HUES48 (cell line): ENCODE data around the gene MXD4.

ENCODE experiments used
- H3K27ac ChIP-seq: one replicate; pipeline ENCODE4 v1.7.0; 2013; ENCODE audit warnings: low read depth, low read length, inconsistent platforms
- H3K27me3 ChIP-seq: 2 replicates; pipeline ENCODE4 v1.6.1; 2013; ENCODE audit warnings: mild to moderate bottlenecking, low read length; ENCODE audit not compliant: control insufficient read depth, insufficient read depth
- H3K36me3 ChIP-seq: 2 replicates; pipeline ENCODE4 v1.6.1; 2013; ENCODE audit warnings: low read length; ENCODE audit not compliant: control insufficient read depth, insufficient read depth
- H3K4me1 ChIP-seq: 2 replicates; pipeline ENCODE4 v1.6.1; 2013; ENCODE audit warnings: mild to moderate bottlenecking, low read length; ENCODE audit not compliant: control insufficient read depth, insufficient read depth
- H3K4me3 ChIP-seq: 2 replicates; pipeline ENCODE4 v1.5.1; 2013; ENCODE audit warnings: mild to moderate bottlenecking, low read depth, low read length
- H3K9ac ChIP-seq: 2 replicates; pipeline ENCODE4 v1.6.1; 2013; ENCODE audit warnings: mild to moderate bottlenecking, low read depth, low read length, moderate library complexity
- H3K9me3 ChIP-seq: 2 replicates; pipeline ENCODE4 v1.6.1; 2013; ENCODE audit warnings: low read length; ENCODE audit not compliant: control insufficient read depth, insufficient read depth

MXD4 gene

DNA sequence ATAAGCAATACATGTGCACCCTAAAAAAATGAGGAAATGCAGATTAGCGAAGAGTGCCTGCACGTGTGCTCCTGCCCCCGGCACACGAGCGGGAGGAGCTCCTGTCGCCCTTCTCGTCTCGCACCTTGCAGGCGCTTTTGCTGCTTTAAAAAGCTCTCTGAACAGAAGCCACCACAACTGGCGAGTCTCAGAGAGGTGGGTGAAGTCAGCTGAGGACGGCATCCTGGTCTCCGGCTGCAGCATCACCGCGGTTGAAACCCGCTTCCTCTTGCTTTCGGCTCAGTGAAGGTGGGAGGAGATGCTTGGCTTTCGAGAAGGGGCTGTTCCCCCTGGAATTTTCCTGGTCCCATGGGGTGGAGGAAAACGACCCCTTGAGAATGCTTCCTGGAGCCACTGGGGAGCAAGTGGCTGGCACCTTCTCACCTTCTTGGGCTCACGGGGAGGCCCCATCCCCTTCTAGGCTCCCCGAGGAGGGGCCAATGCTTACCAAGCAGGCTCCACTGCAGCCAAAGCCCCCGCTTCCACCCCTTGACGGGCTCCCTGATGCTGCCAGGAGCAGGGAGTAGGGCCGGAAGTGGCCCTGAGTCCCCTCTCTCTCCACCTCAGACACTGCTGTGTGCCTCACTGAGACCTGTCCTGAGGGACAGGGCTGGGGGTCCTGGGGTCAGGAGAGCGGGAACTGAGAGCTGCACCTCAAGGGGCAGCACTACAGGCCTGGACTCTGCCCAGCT, 29.2 kb upstream of the MXD4 start:
- no peak overlapping the region for H3K9ac ChIP-seq
- H3K27me3 ChIP-seq = no peaks in the 10 kb centered on the region
- no peaks in the 10 kb centered on the region for H3K9me3 ChIP-seq
- H3K4me1 ChIP-seq = no peaks in the 10 kb centered on the region
- no peak overlapping the region for H3K4me3 ChIP-seq
- H3K36me3 ChIP-seq = no peaks in the 10 kb centered on the region
- no peak overlapping the region for H3K27ac ChIP-seq

GRCh38 chr4:2290488-2290887, 28.6 kb upstream of the MXD4 start:
- H3K4me1 ChIP-seq = no peaks in the 10 kb centered on the region
- H3K4me3 ChIP-seq = no peak overlapping the region
- H3K9ac ChIP-seq = no peak overlapping the region
- no peak overlapping the region for H3K27ac ChIP-seq
- no peaks in the 10 kb centered on the region for H3K36me3 ChIP-seq
- H3K27me3 ChIP-seq = no peaks in the 10 kb centered on the region
- no peaks in the 10 kb centered on the region for H3K9me3 ChIP-seq

DNA sequence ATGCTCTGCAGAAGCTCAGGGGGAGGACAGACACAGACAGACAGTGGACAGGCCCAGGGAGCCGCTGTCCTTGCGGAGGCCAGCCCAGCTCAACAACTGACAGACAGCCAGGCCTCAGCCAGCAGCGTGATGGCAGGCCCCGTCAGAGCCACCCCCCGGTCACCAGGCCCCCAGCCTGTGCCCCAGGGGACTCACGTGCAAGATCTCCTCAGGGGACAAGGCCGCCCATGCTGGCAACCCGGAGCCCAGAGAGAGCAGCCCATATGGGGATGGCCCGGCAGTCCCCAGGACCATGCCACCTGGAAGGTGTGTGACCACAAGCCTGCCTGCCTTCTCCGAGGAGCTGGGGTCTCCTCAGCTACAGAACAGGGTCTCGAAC, 28.0 kb upstream of the MXD4 start:
- Histone ChIP-seq H3K9me3 (no peaks in the 10 kb centered on the region), H3K27ac (no peak overlapping the region), H3K4me1 (no peaks in the 10 kb centered on the region), H3K9ac (no peak overlapping the region), H3K4me3 (no peak overlapping the region), H3K27me3 (no peaks in the 10 kb centered on the region), H3K36me3 (no peaks in the 10 kb centered on the region)

DNA sequence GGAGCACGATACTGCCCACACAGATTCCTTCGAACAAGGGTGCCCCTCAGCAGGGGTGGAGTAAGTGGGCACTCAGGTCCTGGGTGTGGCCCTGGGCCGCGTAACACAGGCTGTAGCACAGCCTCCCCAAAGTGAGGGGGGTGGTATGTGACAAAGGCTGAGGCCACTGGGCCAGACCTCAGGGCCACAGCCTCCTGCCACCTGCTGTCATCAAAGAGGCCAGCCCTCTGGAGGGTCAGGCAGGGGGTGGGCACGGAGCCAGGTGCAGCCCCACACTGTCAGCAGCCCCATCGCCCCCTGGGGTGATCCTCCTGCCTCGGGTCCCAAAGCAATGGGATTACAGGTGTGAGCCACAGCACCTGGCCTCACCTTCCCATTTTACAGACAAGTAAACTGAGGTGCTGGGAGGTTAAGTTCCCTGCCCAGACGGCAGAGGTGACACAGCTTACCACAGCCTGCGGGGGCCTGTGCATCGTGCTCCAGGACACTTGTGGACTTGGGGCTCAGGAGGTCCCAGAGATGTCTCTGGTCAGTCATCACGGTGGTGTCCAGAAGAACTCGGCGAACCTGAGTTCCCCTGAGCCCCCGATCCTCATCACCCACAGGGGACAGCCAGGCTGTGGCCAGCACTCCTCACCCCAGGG, 27.5 kb upstream of the MXD4 start:
- Histone ChIP-seq H3K27ac (no peak overlapping the region), H3K9ac (no peak overlapping the region), H3K9me3 (no peaks in the 10 kb centered on the region), H3K4me3 (no peak overlapping the region), H3K4me1 (no peaks in the 10 kb centered on the region), H3K27me3 (no peaks in the 10 kb centered on the region), H3K36me3 (no peaks in the 10 kb centered on the region)

GRCh38 chr4:2288051-2288541, 26.2 kb upstream of the MXD4 start:
- Histone ChIP-seq H3K36me3 (no peaks in the 10 kb centered on the region), H3K9me3 (no peaks in the 10 kb centered on the region), H3K9ac (no peak overlapping the region), H3K4me1 (no peaks in the 10 kb centered on the region), H3K4me3 (no peak overlapping the region), H3K27me3 (no peaks in the 10 kb centered on the region), H3K27ac (no peak overlapping the region)

GRCh38 chr4:2287594-2287915, 25.6 kb upstream of the MXD4 start:
- Histone ChIP-seq H3K9me3 (no peaks in the 10 kb centered on the region), H3K36me3 (no peaks in the 10 kb centered on the region), H3K9ac (no peak overlapping the region), H3K27me3 (no peaks in the 10 kb centered on the region), H3K4me1 (no peaks in the 10 kb centered on the region), H3K27ac (no peak overlapping the region), H3K4me3 (no peak overlapping the region)

GRCh38 chr4:2286904-2287593, 25.1 kb upstream of the MXD4 start:
- Histone ChIP-seq H3K27me3 (no peaks in the 10 kb centered on the region), H3K9ac (no peak overlapping the region), H3K9me3 (no peaks in the 10 kb centered on the region), H3K4me1 (no peaks in the 10 kb centered on the region), H3K36me3 (no peaks in the 10 kb centered on the region), H3K4me3 (no peak overlapping the region), H3K27ac (no peak overlapping the region)

DNA sequence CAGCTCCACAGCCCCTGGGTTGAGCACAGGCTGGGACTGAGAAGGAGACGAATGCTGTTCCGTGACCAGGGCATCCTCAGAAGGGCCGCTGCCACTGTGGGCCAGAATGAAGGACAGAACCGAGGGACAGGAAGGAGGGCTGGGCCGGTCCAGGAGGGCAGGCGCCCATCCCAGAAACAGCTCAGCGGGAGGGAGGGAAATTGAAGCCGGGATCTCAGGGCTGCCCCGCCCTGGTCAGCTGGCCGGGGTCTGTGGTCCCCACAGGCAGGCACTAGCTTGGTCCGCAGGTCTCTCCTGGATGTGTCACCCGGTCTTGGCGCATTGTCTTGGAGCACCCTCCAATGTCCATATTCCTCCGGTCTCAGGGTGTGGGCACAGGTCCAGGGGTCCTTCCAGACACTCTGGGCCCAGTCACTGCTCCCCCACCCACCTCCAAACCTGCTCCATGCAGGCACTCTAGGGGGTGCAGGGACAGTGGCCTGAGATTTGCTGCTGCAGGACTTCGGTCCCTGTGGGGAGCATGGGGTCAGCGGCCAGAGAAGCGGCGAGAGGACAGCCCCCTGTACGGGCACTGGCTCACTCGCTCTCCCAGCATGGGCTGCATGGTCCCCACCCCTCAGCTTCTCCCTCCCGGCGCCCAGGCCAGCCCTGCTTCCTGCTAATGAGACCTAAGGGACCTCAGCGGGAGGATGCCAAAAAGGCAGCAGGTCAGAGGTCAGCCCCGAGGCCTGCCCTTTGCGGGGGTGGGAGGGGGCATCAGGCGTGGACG, 23.9 kb upstream of the MXD4 start:
- H3K4me3 ChIP-seq = no peak overlapping the region
- H3K27me3 ChIP-seq = no peaks in the 10 kb centered on the region
- H3K27ac ChIP-seq = no peak overlapping the region
- no peaks in the 10 kb centered on the region for H3K36me3 ChIP-seq
- H3K4me1 ChIP-seq = no peaks in the 10 kb centered on the region
- H3K9ac ChIP-seq = no peak overlapping the region
- H3K9me3 ChIP-seq = no peaks in the 10 kb centered on the region

DNA sequence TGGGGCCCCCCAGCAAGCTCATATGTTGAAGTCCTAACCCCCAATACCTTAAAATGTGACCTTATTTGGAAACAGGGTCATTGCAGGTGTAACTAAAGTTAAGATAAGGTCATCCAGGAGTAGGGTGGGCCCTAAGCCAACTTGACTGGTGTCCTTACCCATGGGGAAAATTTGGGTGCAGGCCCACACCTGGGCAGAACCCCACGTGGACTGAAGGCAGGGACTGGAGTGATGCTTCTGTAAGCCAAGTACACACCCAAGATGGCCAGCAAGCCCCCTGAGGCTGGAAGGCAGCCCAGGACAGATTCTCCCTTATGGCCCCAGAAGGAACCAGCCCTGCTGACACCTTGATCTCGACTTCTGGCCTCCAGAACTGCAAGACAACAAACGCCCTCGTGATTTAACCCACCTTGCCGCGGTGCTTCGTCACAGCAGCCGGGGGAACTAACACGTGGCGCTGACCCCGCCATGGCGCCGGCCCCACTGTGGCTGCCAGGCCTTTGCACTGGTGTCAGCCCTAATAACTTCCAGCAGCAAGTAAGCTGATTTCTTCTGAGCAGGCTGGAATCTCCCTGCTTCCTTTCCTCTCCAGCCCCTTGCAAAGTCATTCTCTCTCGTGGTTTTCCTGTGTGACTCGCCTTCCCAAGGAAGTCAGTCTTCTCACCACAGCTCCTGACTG, 23.2 kb upstream of the MXD4 start:
- Histone ChIP-seq H3K9me3 (no peaks in the 10 kb centered on the region), H3K4me3 (no peak overlapping the region), H3K27ac (no peak overlapping the region), H3K4me1 (no peaks in the 10 kb centered on the region), H3K9ac (no peak overlapping the region), H3K27me3 (no peaks in the 10 kb centered on the region), H3K36me3 (no peaks in the 10 kb centered on the region)

DNA sequence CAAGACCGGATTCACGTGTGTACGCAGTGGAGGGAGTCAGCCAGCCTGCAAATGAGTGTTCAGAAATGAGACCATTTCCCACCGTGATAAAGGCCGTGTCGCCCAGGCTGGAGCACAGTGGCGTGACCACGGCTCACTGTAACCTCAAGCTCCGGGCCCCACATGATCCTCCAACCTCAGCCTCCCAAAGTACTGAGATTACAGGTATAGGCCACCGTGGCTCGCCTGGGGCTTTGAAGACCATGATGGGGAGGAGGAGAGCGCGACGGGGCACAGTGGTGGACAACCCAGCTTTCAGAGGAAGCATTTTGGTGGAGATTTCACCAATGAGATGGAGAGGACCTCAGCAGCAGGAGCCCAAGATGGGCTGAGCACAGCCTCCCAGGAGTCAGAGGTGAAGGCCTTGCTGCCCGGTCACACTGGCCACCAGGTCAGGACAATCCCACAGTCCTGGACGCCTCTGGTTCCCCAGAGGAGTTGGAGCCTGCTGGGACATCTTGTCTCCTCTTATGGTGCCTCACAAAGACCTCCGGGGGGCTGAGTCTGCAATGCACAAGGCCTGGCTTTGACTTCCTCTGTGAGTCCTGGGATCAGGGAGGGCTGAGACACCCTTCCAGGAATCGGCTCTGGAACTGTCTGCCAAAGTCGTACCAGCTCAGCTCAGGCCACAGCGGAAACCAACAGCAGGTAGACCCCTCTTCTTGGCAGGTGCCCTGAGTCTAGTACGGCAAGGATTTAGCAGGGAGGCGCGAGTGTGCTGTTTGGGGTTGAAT, 22.4 kb upstream of the MXD4 start:
- H3K27me3 ChIP-seq = no peaks in the 10 kb centered on the region
- H3K36me3 ChIP-seq = no peaks in the 10 kb centered on the region
- no peaks in the 10 kb centered on the region for H3K9me3 ChIP-seq
- H3K27ac ChIP-seq = no peak overlapping the region
- no peak overlapping the region for H3K9ac ChIP-seq
- no peaks in the 10 kb centered on the region for H3K4me1 ChIP-seq
- H3K4me3 ChIP-seq = no peak overlapping the region
